GM18951 (cell line): ENCODE data around the gene OCEL1.

ENCODE experiments used
- POLR2A ChIP-seq: IDR thresholded peaks from 4 replicates; pipeline ENCODE4 v1.6.1; 2011; ENCODE audit warnings: mild to moderate bottlenecking; ENCODE audit not compliant: insufficient read length, insufficient read depth; ENCODE audit errors: extremely low read depth
- in situ Hi-C: fragments of 300-500 bp; cut with MboI; formaldehyde crosslinking; loops from one replicate; pipeline ENCODE4 v1.12.0; 2022; ENCODE audit warnings: low sequenced_read_pairs, mixed read lengths, inconsistent platforms; ENCODE audit not compliant: unreplicated experiment

OCEL1 gene

GRCh38 chr19:17237747-17238706 lies 12.0 kb downstream of the OCEL1 start:
- TF ChIP-seq POLR2A = no peak
- in situ Hi-C loops = no loop called here

GRCh38 chr19:17240062-17240752 lies 14.2 kb downstream of the OCEL1 start:
- in situ Hi-C loops = no loop called here

GRCh38 chr19:17240826-17241399 lies 14.9 kb downstream of the OCEL1 start:
- in situ Hi-C loops = no loop called here

More at GRCh38 chr19:17240062-17240752, 14.2 kb downstream of the OCEL1 start:
- TF ChIP-seq POLR2A = no peak

GRCh38 chr19:17242431-17243208 lies 16.6 kb downstream of the OCEL1 start:
- TF ChIP-seq POLR2A = no peak
- in situ Hi-C loops = no loop called here

More at GRCh38 chr19:17240826-17241399, 14.9 kb downstream of the OCEL1 start:
- TF ChIP-seq POLR2A = no peak

GRCh38 chr19:17243211-17243829 lies 17.3 kb downstream of the OCEL1 start:
- TF ChIP-seq POLR2A = no peak
- in situ Hi-C loops = no loop called here

- TF ChIP-seq POLR2A = no peak
- in situ Hi-C loops = no loop called here
Measured at GRCh38 chr19:17243830-17244617, 18.0 kb downstream of the OCEL1 start.

- in situ Hi-C loops = no loop called here
- TF ChIP-seq POLR2A = no peak
Measured at GRCh38 chr19:17244618-17245534, 18.9 kb downstream of the OCEL1 start.

GRCh38 chr19:17245535-17245984 lies 19.5 kb downstream of the OCEL1 start, which contains the start of gene NR2F6:
NR2F6 (minus strand) TSS chr19:17245919; CDS start chr19:17245220, 699 bp downstream.
- in situ Hi-C loops = no loop called here
- TF ChIP-seq POLR2A = no peak

- in situ Hi-C loops = no loop called here
- no peak for TF ChIP-seq POLR2A
Measured at GRCh38 chr19:17246681-17247425, 20.8 kb downstream of the OCEL1 start.
